ENCODE results near the gene AHNAK.

Gene AHNAK

DNA sequence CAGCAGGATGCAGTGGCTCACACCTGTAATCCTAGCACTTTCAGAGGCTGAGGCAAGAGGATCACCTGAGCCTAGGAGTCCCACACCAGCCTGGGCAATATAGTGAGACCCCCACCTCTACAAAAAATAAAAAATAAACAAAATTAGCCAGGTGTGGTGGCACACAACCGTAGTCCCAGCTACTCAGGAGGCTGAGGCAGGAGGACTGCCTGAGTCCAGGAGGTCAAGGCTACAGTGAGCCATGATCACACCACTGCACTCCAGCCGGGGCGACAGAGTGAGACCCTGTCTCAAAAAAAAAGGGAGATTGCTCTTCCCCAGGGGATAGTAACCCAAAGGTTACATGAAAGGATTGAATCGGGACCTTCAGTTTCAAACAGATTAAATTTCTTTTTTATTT, 54.0 kb downstream of the AHNAK start:
- Histone ChIP-seq H3K4me1 (peaks cover 0 to 14% (median 0%) of the 10 kb centered on the region in 4 donors), H3K36me3 (peaks cover 0 to 8% (median 0%) of the 10 kb centered on the region in 3 donors), H3K4me3 (no peak overlapping the region), H3K27ac (no peak overlapping the region), H3K27me3 (no peaks in the 10 kb centered on the region), H3K9me3 (no peaks in the 10 kb centered on the region)
- TF ChIP-seq, protein P1, sequence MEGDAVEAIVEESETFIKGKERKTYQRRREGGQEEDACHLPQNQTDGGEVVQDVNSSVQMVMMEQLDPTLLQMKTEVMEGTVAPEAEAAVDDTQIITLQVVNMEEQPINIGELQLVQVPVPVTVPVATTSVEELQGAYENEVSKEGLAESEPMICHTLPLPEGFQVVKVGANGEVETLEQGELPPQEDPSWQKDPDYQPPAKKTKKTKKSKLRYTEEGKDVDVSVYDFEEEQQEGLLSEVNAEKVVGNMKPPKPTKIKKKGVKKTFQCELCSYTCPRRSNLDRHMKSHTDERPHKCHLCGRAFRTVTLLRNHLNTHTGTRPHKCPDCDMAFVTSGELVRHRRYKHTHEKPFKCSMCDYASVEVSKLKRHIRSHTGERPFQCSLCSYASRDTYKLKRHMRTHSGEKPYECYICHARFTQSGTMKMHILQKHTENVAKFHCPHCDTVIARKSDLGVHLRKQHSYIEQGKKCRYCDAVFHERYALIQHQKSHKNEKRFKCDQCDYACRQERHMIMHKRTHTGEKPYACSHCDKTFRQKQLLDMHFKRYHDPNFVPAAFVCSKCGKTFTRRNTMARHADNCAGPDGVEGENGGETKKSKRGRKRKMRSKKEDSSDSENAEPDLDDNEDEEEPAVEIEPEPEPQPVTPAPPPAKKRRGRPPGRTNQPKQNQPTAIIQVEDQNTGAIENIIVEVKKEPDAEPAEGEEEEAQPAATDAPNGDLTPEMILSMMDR (IDR thresholded peaks at IDR 0.05): no peak
- DNase-seq: no peak
- intact Hi-C loops (cut with DNase I; ENCODE audit: low total_unique reads): no loop called here

DNA sequence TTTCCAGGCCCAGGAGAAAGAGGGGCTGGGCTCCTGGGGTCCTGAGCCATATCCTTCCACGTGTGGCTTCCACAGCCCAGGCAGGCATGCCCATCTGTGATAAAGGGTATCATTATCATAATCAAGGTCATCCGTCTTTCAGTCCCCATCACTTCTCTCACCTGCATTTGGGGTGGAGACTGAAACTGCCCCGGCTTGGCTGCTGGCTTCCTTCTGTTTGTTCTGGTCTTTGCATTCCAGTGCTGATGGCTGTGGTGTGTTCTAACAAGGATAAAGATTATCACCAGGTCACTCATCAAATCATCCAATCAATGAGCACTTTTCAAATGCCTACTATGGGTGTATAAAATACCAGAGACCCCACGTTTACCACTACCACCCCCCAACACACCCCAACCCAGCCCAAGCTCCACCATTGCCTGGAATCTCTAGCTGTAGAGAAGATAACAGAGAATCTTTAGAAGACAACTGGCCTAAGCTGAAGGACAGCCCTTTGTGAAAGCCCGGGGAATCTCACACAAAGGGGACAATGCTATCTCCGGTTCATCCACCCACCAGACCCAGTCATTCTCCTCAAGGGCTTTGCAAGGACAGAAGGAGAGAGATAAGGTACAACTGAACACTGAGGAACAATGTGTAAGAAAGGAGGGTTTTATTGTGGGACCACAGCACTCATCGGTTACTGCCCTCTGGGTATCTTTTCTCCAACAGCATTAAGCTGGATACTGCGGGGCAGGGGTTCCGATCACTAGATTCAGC, 54.9 kb downstream of the AHNAK start:
- peaks cover 0 to 8% (median 0%) of the 10 kb centered on the region in 3 donors for H3K36me3 ChIP-seq
- H3K27me3 ChIP-seq: no peaks in the 10 kb centered on the region
- H3K27ac ChIP-seq: no peak overlapping the region
- no peak for DNase-seq
- intact Hi-C loops (cut with DNase I; ENCODE audit: low total_unique reads): no loop called here
- no peaks in the 10 kb centered on the region for H3K9me3 ChIP-seq
- H3K4me3 ChIP-seq: no peak overlapping the region
- TF ChIP-seq, protein P1 (IDR thresholded peaks at IDR 0.05): no peak
- H3K4me1 ChIP-seq: peaks cover 0 to 14% (median 0%) of the 10 kb centered on the region in 4 donors

DNA sequence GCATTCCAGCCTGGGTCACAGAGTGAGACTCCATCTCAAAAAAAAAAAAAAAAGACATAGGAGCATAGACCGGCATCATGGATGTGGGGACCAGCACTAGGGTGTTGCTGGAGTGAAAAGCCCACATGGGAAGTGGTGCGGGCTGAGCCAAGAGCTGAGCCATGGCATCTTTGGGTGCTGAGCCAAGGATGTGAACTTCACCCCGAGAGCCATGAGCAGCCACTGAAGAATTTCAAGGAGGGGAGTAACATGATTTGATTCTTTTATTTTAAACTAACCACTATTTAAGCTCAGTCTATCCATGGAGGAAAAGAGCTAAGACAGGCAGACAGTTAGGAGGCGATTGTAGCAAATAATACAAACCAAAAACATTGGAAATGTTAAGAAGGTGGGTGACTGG, 57.4 kb downstream of the AHNAK start:
- peaks cover 0 to 14% (median 0%) of the 10 kb centered on the region in 4 donors for H3K4me1 ChIP-seq
- H3K27ac ChIP-seq: no peak overlapping the region
- H3K9me3 ChIP-seq: no peaks in the 10 kb centered on the region
- DNase-seq: no peak
- H3K36me3 ChIP-seq: peaks cover 0 to 8% (median 0%) of the 10 kb centered on the region in 3 donors
- no peak overlapping the region for H3K4me3 ChIP-seq
- no peaks in the 10 kb centered on the region for H3K27me3 ChIP-seq
- intact Hi-C loops (cut with DNase I; ENCODE audit: low total_unique reads): no loop called here
- TF ChIP-seq, protein P1 (IDR thresholded peaks at IDR 0.05): no peak

DNA sequence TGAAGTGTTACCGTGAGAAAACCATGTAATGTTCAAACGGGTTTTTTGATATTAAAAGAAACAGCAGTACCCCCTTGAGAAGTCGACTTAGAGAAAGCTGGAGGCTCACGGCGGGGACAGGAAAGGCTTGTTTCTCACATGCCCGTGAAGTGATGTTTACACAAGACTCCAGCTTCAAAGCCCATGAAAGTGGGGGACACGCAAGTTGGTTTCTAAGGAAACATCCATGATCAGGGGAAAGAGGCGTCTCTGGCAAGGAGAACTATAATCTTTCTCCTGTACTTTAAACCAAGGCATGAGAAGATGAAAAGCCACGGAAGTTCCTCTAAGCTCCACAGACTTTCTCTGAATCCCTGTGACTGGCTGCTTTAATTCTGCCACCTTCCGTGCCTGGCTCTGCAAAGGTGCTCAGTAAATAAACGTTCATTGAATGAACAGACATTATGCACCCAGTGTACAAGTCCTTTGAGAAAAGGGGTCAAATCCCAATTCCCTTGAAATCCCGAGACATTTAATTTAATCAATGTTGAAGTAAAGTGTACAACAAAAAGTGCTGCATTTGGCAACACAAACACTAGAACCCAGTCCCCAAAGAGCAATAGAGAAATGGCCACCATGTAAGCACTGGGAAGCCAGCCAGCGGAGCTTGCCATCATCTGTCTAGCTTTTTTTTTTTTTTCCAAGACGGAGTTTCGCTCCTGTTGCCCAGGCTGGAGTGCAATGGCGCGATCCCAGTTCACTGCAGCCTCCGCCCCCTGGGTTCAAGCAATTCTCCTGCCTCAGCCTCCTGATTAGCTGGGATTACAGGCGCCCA, 58.7 kb downstream of the AHNAK start:
- Histone ChIP-seq H3K36me3 (peaks cover 0 to 8% (median 0%) of the 10 kb centered on the region in 3 donors), H3K27me3 (no peaks in the 10 kb centered on the region), H3K9me3 (no peaks in the 10 kb centered on the region), H3K4me1 (peaks cover 0 to 14% (median 0%) of the 10 kb centered on the region in 4 donors), H3K4me3 (no peak overlapping the region), H3K27ac (no peak overlapping the region)
- intact Hi-C loops (cut with DNase I; ENCODE audit: low total_unique reads): no loop called here
- DNase-seq: no peak
- TF ChIP-seq, protein P1 (IDR thresholded peaks at IDR 0.05): no peak

DNA sequence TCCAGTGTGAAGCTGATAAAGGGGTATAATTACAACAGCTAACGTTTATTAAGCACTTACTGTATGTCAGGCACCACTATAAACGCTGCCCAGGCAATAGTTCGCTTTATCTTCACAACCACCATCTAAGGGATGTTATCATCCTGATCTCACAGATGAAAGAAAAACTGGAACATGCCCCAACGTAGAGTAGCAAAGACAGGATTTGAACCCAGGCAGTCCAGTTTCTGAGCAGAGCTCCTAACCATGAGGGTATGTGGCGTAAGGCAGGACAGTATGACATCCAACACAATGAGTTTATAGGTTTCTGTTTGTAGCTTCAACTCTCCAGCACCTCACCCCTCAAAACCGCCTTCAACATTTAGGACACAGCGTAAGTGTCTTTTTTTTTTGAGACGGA, 59.5 kb downstream of the AHNAK start:
- intact Hi-C loops (cut with DNase I; ENCODE audit: low total_unique reads): no loop called here
- Histone ChIP-seq H3K9me3 (no peaks in the 10 kb centered on the region), H3K4me1 (peaks cover 0 to 14% (median 0%) of the 10 kb centered on the region in 4 donors), H3K36me3 (peaks cover 0 to 8% (median 0%) of the 10 kb centered on the region in 3 donors), H3K27me3 (no peaks in the 10 kb centered on the region), H3K4me3 (no peak overlapping the region), H3K27ac (no peak overlapping the region)
- DNase-seq: no peak
- TF ChIP-seq, protein P1 (IDR thresholded peaks at IDR 0.05): no peak
